ENCODE data around the gene BTN3A1. TPM values are rescaled to one million over a fixed set of nuclear protein-coding genes. Genes with fewer than 3 reads are reported as not detected.

The BTN3A1 gene
- polyA plus RNA-seq, 2 of the 4 experiments (the other 2 are of a cell fraction): 4.0 to 8.1 TPM

GRCh38 chr6:26450240-26450639, 48.2 kb downstream of the BTN3A1 start:
- CTCF ChIA-PET: interaction anchor here (0.9 kb wide), 1 partner anchor 63 kb away, joined by 3 read pairs; no protein-coding TSS in a partner anchor
- FAIRE-seq (no peak), ATAC-seq (no peak), DNase-seq (ENCODE audit: low read depth in 1 of 2, low spot score in 1 of 2) (peak in 1 of 2 experiments; percentile 2)
- Histone ChIP-seq H3K9me3 (no peaks in the 10 kb centered on the region), H3K4me1 (no peaks in the 10 kb centered on the region), H3K4me3 (no peak overlapping the region), H3K4me2 (no peak overlapping the region), H3K27ac (no peak overlapping the region)
- WGBS (ENCODE audit: missing lambda C conversion rate): 77% methylated on average over 3 of the region's 3 CpGs
- 0 out of 5 replicates have a peak, but pooled peaks of 1 of the 2 experiments have one; percentile 5 for TF ChIP-seq RAD21 (conservative IDR thresholded peaks at IDR 0.05 in 1 of 2, IDR thresholded peaks at IDR 0.05 in 1 of 2)
- no peak for TF ChIP-seq NFE2L2 (conservative IDR thresholded peaks at IDR 0.05; ENCODE audit: low read length)
- POLR2A ChIA-PET: no interaction called here

- Histone ChIP-seq H3K27ac (no peak overlapping the region), H3K4me2 (no peak overlapping the region), H3K9me3 (no peaks in the 10 kb centered on the region), H3K4me1 (peaks cover 6% of the 10 kb centered on the region; the same call in 2 of the 3 replicates), H3K4me3 (no peak overlapping the region)
- TF ChIP-seq KDM1A (IDR thresholded peaks at IDR 0.05; ENCODE audit: low read depth) (no peak), MAFK (IDR thresholded peaks at IDR 0.05; ENCODE audit: partially characterized antibody) (no peak), HEYL (CRISPR knock-in tag; IDR thresholded peaks at IDR 0.05) (no peak)
- no peak for ATAC-seq
- no peak for FAIRE-seq
- 89% methylated on average over 1 of the region's 1 CpG for WGBS (ENCODE audit: missing lambda C conversion rate)
- CTCF ChIA-PET: no interaction called here
- DNase-seq (ENCODE audit: low read depth in 1 of 2, low spot score in 1 of 2): no peak
- POLR2A ChIA-PET: no interaction called here
These were observed 50.7 kb downstream of the BTN3A1 start for GRCh38 chr6:26452631-26453235.

- Histone ChIP-seq H3K4me3 (no peak overlapping the region), H3K4me2 (no peak overlapping the region), H3K27ac (no peak overlapping the region), H3K4me1 (peaks cover 14% of the 10 kb centered on the region), H3K9me3 (no peaks in the 10 kb centered on the region)
- no peak for TF ChIP-seq SREBF2 (IDR thresholded peaks at IDR 0.05)
- TF ChIP-seq KDM5A (IDR thresholded peaks at IDR 0.05): no peak
- no peak for TF ChIP-seq MAFK (IDR thresholded peaks at IDR 0.05; ENCODE audit: partially characterized antibody)
- no peak for TF ChIP-seq EHF (CRISPR knock-in tag; IDR thresholded peaks at IDR 0.05)
- TF ChIP-seq RARB (CRISPR knock-in tag; IDR thresholded peaks at IDR 0.05): no peak
- TF ChIP-seq ELK1 (IDR thresholded peaks at IDR 0.05; ENCODE audit: low read depth, low read length): no peak
- no peak for TF ChIP-seq CTCF (IDR thresholded peaks at IDR 0.05)
- DNase-seq (ENCODE audit: low read depth in 1 of 2, low spot score in 1 of 2) (no peak), ATAC-seq (no peak), FAIRE-seq (no peak)
- POLR2A ChIA-PET: no interaction called here
- 97% methylated on average over 1 of the region's 1 CpG for WGBS (ENCODE audit: missing lambda C conversion rate)
- CTCF ChIA-PET: interaction anchor here (1.2 kb wide), 1 partner anchor 10 kb away, joined by 3 read pairs; no protein-coding TSS in a partner anchor
These were observed 52.6 kb downstream of the BTN3A1 start for GRCh38 chr6:26454631-26455030.

GRCh38 chr6:26455357-26455970, 53.4 kb downstream of the BTN3A1 start:
- Histone ChIP-seq H3K4me1 (peaks cover 14% of the 10 kb centered on the region), H3K4me3 (no peak overlapping the region), H3K27ac (no peak overlapping the region), H3K4me2 (no peak overlapping the region), H3K9me3 (no peaks in the 10 kb centered on the region)
- ATAC-seq (no peak), FAIRE-seq (no peak), DNase-seq (ENCODE audit: low read depth in 1 of 2, low spot score in 1 of 2) (no peak)
- ChIA-PET CTCF (interaction anchor here (1.1 to 1.6 kb wide), 3 partner anchors 9 to 114 kb away, joined by 3 to 8 read pairs (median 3); no protein-coding TSS in a partner anchor), POLR2A (interaction anchor here (1.0 kb wide), 1 partner anchor 9 kb away, joined by 3 read pairs; no protein-coding TSS in a partner anchor)
- 64% methylated on average over 3 of the region's 3 CpGs for WGBS (ENCODE audit: missing lambda C conversion rate)
- TF ChIP-seq NPAS2 (CRISPR knock-in tag; IDR thresholded peaks at IDR 0.05; ENCODE audit: borderline replicate concordance) (no peak), BHLHE40 (IDR thresholded peaks at IDR 0.05; ENCODE audit: low read depth, low read length) (no peak), CBX2 (IDR thresholded peaks at IDR 0.05; ENCODE audit: borderline replicate concordance, low read depth) (no peak), GATA3 (IDR thresholded peaks at IDR 0.05; ENCODE audit: borderline replicate concordance) (no peak), POLR2AphosphoS2 (conservative IDR thresholded peaks at IDR 0.05; ENCODE audit: low read length) (no peak), E2F6 (IDR thresholded peaks at IDR 0.05; ENCODE audit: borderline replicate concordance, low read depth) (no peak), ZFP36 (IDR thresholded peaks at IDR 0.05; ENCODE audit: borderline replicate concordance, partially characterized antibody) (no peak), RFX5 (IDR thresholded peaks at IDR 0.05) (no peak), ZNF302 (CRISPR knock-in tag; IDR thresholded peaks at IDR 0.05) (no peak), JUN (IDR thresholded peaks at IDR 0.05) (no peak), CHD4 (IDR thresholded peaks at IDR 0.05; ENCODE audit: borderline replicate concordance) (no peak), BCL3 (IDR thresholded peaks at IDR 0.05) (no peak), HOXA7 (CRISPR knock-in tag; IDR thresholded peaks at IDR 0.05) (no peak), ZC3H11A (IDR thresholded peaks at IDR 0.05) (no peak)

All from A549 (cell line).